ENCODE results near the gene MYMK. TPM values are rescaled to one million over a fixed set of nuclear protein-coding genes. Genes with fewer than 3 reads are reported as not detected.

The MYMK gene, protein sequence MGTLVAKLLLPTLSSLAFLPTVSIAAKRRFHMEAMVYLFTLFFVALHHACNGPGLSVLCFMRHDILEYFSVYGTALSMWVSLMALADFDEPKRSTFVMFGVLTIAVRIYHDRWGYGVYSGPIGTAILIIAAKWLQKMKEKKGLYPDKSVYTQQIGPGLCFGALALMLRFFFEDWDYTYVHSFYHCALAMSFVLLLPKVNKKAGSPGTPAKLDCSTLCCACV
- not detected for polyA plus RNA-seq (2013, experiment 1 of 4)
- polyA plus RNA-seq (2013, experiment 2 of 4): not detected
- polyA plus RNA-seq (2013, experiment 3 of 4): not detected
- polyA plus RNA-seq (2013, experiment 4 of 4): not detected

DNA sequence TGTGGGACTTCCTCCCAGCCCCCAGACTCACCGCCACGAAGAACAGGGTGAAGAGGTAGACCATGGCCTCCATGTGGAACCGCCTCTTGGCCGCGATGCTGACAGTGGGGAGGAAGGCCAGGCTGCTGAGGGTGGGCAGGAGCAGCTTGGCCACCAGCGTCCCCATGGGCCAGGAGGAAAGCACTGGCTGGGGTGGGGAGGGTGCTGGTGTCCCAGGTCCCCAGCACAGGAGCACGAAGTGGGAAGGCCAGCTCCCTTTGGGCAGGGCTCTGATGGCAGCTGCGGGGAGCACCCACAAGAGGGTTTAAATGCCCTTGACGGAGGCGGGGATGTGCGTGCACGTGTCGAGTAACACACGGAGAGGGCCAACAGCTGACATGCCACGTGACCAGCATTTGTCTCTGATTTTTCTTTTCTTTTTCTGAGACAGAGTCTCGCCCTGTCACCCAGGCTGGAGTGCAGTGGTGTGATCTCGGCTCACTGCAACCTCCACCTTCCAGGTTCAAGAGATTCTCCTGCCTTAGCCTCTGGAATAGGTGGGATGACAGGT is at the start of gene MYMK:
TSS of gene MYMK (minus strand) at position 281 of the 550 bp plus-strand sequence. CDS start at position 166, 115 bp downstream.
- WGBS, 2 experiments: 93 to 94% methylated on average over 17 of the region's 17 CpGs
- Histone ChIP-seq H3K27me3 (ENCODE audit: control insufficient read depth, insufficient read depth, low read length, poor library complexity, severe bottlenecking) (peaks cover 4% of the 10 kb centered on the region), H3K4me1 (ENCODE audit: control insufficient read depth, insufficient read depth, low read length) (peaks cover 37% of the 10 kb centered on the region), H3K36me3 (ENCODE audit: control insufficient read depth, insufficient read depth, low read length) (no peaks in the 10 kb centered on the region), H3K9me3 (ENCODE audit: control insufficient read depth, low read length) (no peaks in the 10 kb centered on the region), H3K27ac (ENCODE audit: insufficient read depth, low read depth, low read length, poor library complexity, severe bottlenecking) (no peak within 1 kb of the TSS), H3K4me3 (ENCODE audit: insufficient read depth, low read depth, low read length) (no peak within 1 kb of the TSS)

DNA sequence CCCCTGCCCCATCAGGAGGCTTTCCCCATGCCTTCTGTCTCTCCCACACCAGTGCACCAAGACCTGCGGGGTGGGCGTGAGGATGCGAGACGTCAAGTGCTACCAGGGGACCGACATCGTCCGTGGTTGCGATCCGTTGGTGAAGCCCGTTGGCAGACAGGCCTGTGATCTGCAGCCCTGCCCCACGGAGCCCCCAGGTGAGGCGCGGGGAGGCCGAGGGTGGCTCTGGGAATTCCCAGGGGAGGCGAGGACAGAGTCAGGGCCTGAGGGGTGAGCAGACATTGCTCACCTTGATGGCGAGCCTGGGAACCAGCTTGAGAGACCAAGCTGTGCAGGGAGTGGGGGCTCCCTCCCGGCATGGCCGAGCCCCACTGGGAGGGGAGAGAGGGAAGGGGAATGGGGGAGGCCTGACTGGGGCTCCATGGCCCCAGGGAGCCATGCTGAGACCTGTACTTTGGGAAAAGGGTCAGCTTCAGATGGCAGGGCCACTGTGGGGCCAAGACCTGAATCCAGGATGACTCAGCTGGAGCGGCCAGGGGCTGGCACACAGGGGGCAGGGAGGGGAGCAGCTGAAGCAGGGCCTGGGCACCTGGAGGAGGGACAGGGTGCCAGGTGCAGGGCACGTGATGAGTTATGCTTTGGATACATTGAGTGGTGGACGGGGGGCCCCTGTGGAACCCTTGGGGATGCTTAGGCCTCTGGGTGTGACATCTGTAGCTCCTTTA is 49.2 kb upstream of the MYMK start:
- Histone ChIP-seq H3K4me1 (ENCODE audit: control insufficient read depth, insufficient read depth, low read length) (peaks cover 30% of the 10 kb centered on the region), H3K36me3 (ENCODE audit: control insufficient read depth, insufficient read depth, low read length) (no peaks in the 10 kb centered on the region), H3K27me3 (ENCODE audit: control insufficient read depth, insufficient read depth, low read length, poor library complexity, severe bottlenecking) (no peaks in the 10 kb centered on the region), H3K4me3 (ENCODE audit: insufficient read depth, low read depth, low read length) (no peak overlapping the region), H3K9me3 (ENCODE audit: control insufficient read depth, low read length) (no peaks in the 10 kb centered on the region), H3K27ac (ENCODE audit: insufficient read depth, low read depth, low read length, poor library complexity, severe bottlenecking) (no peak overlapping the region)
- WGBS, 2 experiments: 94% methylated on average over 21 of the region's 21 CpGs

DNA sequence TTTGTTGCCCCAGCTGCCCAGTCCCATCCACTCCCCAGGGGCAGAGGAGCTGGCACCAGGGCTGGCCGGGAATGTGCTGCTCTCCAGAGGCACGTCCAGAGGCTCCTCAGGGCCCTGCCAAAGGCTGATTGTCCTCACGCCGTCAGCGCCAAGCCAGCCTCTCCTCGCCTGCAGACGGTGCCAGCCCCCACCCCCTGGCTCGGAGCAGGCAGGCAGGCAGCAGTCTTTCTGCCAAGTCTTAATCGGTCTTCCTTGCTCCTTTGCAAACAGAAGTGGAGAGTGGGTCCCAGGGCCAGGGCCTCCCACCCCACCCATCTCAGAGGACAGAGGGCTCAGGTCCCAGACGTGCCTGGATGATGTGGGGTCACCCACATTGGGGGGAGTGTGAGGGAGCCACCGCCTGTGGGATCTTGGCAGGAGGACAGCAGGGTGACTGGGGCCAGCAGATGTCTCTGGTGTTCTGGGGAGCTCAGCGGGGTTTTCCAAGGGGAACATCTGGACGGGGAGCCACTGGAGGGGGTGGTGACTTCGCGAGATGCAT is 48.1 kb upstream of the MYMK start:
- Histone ChIP-seq H3K4me3 (ENCODE audit: insufficient read depth, low read depth, low read length) (no peak overlapping the region), H3K4me1 (ENCODE audit: control insufficient read depth, insufficient read depth, low read length) (peaks cover 26% of the 10 kb centered on the region), H3K9me3 (ENCODE audit: control insufficient read depth, low read length) (no peaks in the 10 kb centered on the region), H3K36me3 (ENCODE audit: control insufficient read depth, insufficient read depth, low read length) (no peaks in the 10 kb centered on the region), H3K27ac (ENCODE audit: insufficient read depth, low read depth, low read length, poor library complexity, severe bottlenecking) (no peak overlapping the region), H3K27me3 (ENCODE audit: control insufficient read depth, insufficient read depth, low read length, poor library complexity, severe bottlenecking) (no peaks in the 10 kb centered on the region)
- WGBS, 2 experiments: 91 to 93% methylated on average over 15 of the region's 15 CpGs

DNA sequence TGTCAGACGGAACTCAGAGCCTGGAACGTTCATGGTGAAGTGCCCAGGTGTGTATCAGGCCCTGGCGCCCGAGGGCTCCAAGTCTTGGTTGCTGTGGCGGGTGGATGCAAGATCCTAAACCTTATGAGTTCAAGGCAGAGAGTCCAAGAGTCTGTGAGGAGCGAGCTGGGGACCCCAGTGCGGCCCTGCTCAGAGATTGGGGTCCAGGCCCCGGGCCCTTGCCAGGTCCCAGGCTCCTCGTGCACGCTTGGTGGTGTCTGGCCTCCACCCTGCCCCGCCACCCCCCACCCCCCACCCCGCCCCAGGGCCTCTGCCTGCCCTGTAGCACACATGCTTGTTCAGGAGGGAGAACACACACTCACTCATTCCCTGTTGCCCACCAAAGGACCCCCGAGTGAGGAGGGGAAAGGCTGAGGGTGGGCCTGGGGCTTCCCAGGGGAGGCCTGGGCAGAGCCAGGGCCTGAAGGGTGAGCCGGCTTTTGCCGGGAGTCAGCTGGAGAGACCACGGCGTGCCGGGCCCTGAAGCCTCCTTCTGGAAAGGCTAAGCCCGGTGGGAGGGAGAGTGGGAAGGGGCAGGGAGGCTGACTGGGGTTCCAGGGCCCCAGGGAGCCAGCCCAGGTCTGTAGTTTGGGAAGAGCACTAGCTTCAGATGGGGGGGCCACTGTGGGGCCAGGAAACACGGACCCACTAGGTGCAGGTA is 47.3 kb upstream of the MYMK start:
- Histone ChIP-seq H3K9me3 (ENCODE audit: control insufficient read depth, low read length) (no peaks in the 10 kb centered on the region), H3K36me3 (ENCODE audit: control insufficient read depth, insufficient read depth, low read length) (no peaks in the 10 kb centered on the region), H3K4me1 (ENCODE audit: control insufficient read depth, insufficient read depth, low read length) (peaks cover 21% of the 10 kb centered on the region), H3K4me3 (ENCODE audit: insufficient read depth, low read depth, low read length) (no peak overlapping the region), H3K27me3 (ENCODE audit: control insufficient read depth, insufficient read depth, low read length, poor library complexity, severe bottlenecking) (no peaks in the 10 kb centered on the region), H3K27ac (ENCODE audit: insufficient read depth, low read depth, low read length, poor library complexity, severe bottlenecking) (no peak overlapping the region)
- 89 to 90% methylated on average over 18 of the region's 20 CpGs for WGBS, 2 experiments

DNA sequence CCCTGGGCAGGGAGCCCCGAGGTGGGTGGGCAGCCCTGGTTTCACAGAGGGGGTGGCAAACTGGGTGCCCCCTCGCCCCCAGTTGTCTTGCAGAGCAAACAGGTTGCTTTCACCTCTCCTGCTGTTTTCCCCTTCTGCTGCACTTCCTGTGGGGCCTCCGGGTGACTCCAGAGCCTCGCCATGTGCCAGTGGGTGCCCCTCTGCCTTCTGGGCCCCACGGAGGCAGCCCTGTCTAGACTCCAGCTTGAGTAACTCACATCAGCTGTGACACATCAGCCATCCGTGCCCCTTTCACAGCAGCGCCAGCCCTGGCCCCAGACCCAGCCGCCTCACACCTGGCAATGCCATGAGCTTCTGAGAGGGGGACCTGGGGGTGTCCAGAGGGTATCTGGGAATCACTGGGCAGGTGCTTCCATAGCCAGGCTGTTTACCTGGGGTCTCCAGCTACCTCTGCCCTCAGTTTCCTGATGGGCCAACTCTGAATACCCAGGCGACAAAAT is 46.7 kb upstream of the MYMK start:
- no peaks in the 10 kb centered on the region for H3K36me3 ChIP-seq (ENCODE audit: control insufficient read depth, insufficient read depth, low read length)
- WGBS, 2 experiments: 94 to 96% methylated on average over 9 of the region's 9 CpGs
- H3K27me3 ChIP-seq (ENCODE audit: control insufficient read depth, insufficient read depth, low read length, poor library complexity, severe bottlenecking): no peaks in the 10 kb centered on the region
- no peak overlapping the region for H3K4me3 ChIP-seq (ENCODE audit: insufficient read depth, low read depth, low read length)
- H3K9me3 ChIP-seq (ENCODE audit: control insufficient read depth, low read length): no peaks in the 10 kb centered on the region
- peaks cover 21% of the 10 kb centered on the region for H3K4me1 ChIP-seq (ENCODE audit: control insufficient read depth, insufficient read depth, low read length)
- H3K27ac ChIP-seq (ENCODE audit: insufficient read depth, low read depth, low read length, poor library complexity, severe bottlenecking): no peak overlapping the region

DNA sequence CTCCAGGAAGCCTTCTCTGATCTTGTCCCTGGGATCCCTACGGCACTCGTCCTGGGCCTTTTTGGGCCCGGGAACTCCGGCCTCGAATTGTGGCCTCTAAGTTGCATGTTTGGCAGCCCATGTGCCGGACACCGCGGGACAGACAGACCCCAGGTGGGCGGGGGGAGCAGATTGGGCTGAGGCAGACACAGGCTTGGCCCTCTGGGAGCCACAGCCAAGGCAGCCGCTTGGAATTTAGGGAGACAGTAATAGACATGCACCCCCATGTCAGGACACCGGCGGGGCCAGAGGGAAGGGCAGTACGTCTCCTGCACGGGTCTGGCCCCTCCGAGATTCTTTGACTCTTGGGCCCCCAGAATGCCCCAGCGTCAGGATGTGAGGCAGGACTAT is 45.9 kb upstream of the MYMK start:
- 82 to 85% methylated on average over 16 of the region's 16 CpGs for WGBS, 2 experiments

DNA sequence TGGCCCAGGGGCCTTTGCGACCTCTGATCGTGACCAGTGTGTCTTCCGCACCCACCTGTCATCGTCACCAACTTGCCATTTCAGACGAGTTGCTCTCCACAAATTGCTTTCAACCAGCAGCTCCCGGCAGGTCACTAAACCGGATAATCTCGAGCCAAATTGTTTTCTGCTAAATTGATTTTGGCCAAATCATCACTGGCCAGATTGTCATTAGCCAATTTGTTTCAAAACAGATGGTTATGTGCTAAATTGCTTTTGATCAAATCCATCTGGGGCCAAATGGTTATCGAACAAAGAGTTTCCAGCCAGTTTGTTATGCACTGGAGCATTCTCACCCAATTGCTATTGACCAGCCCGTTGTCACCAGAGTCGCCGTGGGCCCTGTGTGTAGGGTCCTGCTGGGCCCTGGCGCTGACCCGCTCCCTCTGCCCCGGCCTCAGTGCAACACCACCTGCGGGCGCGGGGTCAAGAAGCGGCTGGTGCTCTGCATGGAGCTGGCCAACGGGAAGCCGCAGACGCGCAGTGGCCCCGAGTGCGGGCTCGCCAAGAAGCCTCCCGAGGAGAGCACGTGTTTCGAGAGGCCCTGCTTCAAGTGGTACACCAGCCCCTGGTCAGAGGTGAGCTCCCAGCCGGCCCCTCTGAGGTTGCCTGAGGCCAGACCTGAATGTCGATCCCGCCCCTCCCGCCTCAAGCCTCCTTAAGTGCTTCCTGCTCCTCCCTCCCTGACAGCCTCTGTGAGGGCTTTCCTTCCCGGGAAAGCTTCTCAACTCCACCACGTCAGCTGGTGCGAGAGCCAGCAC is 45.3 kb upstream of the MYMK start:
- Histone ChIP-seq H3K4me3 (ENCODE audit: insufficient read depth, low read depth, low read length) (no peak overlapping the region), H3K36me3 (ENCODE audit: control insufficient read depth, insufficient read depth, low read length) (no peaks in the 10 kb centered on the region), H3K27me3 (ENCODE audit: control insufficient read depth, insufficient read depth, low read length, poor library complexity, severe bottlenecking) (no peaks in the 10 kb centered on the region), H3K9me3 (ENCODE audit: control insufficient read depth, low read length) (no peaks in the 10 kb centered on the region), H3K27ac (ENCODE audit: insufficient read depth, low read depth, low read length, poor library complexity, severe bottlenecking) (no peak overlapping the region), H3K4me1 (ENCODE audit: control insufficient read depth, insufficient read depth, low read length) (peaks cover 18% of the 10 kb centered on the region)
- 76 to 79% methylated on average over 36 of the region's 36 CpGs for WGBS, 2 experiments

More for the DNA sequence above, 45.9 kb upstream of the MYMK start:
- Histone ChIP-seq H3K4me3 (ENCODE audit: insufficient read depth, low read depth, low read length) (no peak overlapping the region), H3K9me3 (ENCODE audit: control insufficient read depth, low read length) (no peaks in the 10 kb centered on the region), H3K27me3 (ENCODE audit: control insufficient read depth, insufficient read depth, low read length, poor library complexity, severe bottlenecking) (no peaks in the 10 kb centered on the region), H3K27ac (ENCODE audit: insufficient read depth, low read depth, low read length, poor library complexity, severe bottlenecking) (no peak overlapping the region), H3K4me1 (ENCODE audit: control insufficient read depth, insufficient read depth, low read length) (peaks cover 19% of the 10 kb centered on the region), H3K36me3 (ENCODE audit: control insufficient read depth, insufficient read depth, low read length) (no peaks in the 10 kb centered on the region)

DNA sequence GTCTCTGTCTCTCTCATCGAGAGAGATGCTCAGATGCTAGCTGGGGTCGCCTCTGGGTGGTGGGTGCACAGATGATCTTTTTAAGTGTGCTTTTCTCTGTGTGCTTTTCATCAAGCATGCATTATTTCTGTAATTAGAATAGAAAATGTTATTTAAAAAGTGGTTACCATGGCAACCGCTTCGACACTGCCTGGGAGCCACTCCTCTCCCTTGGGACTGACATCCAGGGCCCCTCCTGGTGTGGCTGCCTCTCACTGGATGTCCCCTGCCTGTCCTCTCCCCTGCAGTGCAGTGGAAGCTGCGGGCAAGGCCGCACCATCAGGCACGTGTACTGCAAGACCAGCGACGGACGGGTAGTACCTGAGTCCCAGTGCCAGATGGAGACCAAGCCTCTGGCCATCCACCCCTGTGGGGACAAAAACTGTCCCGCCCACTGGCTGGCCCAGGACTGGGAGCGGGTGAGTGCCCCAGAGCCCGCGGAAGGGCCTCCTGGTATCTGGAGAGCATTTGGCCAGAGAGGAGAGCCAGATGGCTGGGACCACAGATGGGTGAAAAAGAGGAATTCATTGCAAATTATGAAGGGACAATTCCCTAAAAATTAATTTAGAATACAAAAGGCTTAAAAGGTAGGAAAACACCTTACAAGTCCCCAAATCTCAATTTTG is 44.5 kb upstream of the MYMK start:
- Histone ChIP-seq H3K4me3 (ENCODE audit: insufficient read depth, low read depth, low read length) (no peak overlapping the region), H3K9me3 (ENCODE audit: control insufficient read depth, low read length) (no peaks in the 10 kb centered on the region), H3K36me3 (ENCODE audit: control insufficient read depth, insufficient read depth, low read length) (no peaks in the 10 kb centered on the region), H3K27me3 (ENCODE audit: control insufficient read depth, insufficient read depth, low read length, poor library complexity, severe bottlenecking) (no peaks in the 10 kb centered on the region), H3K27ac (ENCODE audit: insufficient read depth, low read depth, low read length, poor library complexity, severe bottlenecking) (no peak overlapping the region), H3K4me1 (ENCODE audit: control insufficient read depth, insufficient read depth, low read length) (peaks cover 18% of the 10 kb centered on the region)
- WGBS, 2 experiments: 93 to 94% methylated on average over 14 of the region's 14 CpGs

DNA sequence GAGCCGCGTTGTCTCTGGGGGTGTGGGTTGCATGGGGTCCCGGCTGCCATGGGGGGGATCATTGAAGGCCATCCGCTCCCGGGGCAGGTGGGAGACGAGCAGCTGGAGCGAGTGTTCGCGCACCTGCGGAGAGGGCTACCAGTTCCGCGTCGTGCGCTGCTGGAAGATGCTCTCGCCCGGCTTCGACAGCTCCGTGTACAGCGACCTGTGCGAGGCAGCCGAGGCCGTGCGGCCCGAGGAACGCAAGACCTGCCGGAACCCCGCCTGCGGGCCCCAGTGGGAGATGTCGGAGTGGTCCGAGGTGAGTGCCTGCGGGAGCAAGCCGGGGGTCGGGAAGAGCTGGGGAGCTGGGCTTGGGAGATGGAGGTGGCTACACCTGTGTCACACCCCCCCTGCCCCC is 43.4 kb upstream of the MYMK start:
- 92 to 93% methylated on average over 33 of the region's 33 CpGs for WGBS, 2 experiments
- Histone ChIP-seq H3K9me3 (ENCODE audit: control insufficient read depth, low read length) (no peaks in the 10 kb centered on the region), H3K4me1 (ENCODE audit: control insufficient read depth, insufficient read depth, low read length) (peaks cover 18% of the 10 kb centered on the region), H3K27ac (ENCODE audit: insufficient read depth, low read depth, low read length, poor library complexity, severe bottlenecking) (no peak overlapping the region), H3K27me3 (ENCODE audit: control insufficient read depth, insufficient read depth, low read length, poor library complexity, severe bottlenecking) (no peaks in the 10 kb centered on the region), H3K36me3 (ENCODE audit: control insufficient read depth, insufficient read depth, low read length) (no peaks in the 10 kb centered on the region), H3K4me3 (ENCODE audit: insufficient read depth, low read depth, low read length) (no peak overlapping the region)
